Hepatocyte (in vitro differentiated cells): ENCODE measurements around the gene ITPKB.

Source experiments
- CTCF ChIP-seq: fragments of 200-600 bp; sonication (generic); IDR thresholded peaks from 2 replicates; pipeline ENCODE4 v1.5.1; 2016; ENCODE audit warnings: antibody characterized with exemption, mild to moderate bottlenecking; ENCODE audit not compliant: poor library complexity
- EZH2phosphoT487 ChIP-seq: fragments of 200-600 bp; sonication (generic); IDR thresholded peaks from one replicate; pipeline ENCODE4 v1.6.1; 2018; ENCODE audit warnings: antibody characterized with exemption, mild to moderate bottlenecking, low read depth, moderate library complexity; ENCODE audit not compliant: unreplicated experiment, severe bottlenecking

- TF ChIP-seq CTCF (no peak), EZH2phosphoT487 (no peak)
Measured at GRCh38 chr1:226730836-226731235, 8.2 kb downstream of the ITPKB start.
